ENCODE data around the gene GOLGA6L10.

- TF ChIP-seq, protein P1, sequence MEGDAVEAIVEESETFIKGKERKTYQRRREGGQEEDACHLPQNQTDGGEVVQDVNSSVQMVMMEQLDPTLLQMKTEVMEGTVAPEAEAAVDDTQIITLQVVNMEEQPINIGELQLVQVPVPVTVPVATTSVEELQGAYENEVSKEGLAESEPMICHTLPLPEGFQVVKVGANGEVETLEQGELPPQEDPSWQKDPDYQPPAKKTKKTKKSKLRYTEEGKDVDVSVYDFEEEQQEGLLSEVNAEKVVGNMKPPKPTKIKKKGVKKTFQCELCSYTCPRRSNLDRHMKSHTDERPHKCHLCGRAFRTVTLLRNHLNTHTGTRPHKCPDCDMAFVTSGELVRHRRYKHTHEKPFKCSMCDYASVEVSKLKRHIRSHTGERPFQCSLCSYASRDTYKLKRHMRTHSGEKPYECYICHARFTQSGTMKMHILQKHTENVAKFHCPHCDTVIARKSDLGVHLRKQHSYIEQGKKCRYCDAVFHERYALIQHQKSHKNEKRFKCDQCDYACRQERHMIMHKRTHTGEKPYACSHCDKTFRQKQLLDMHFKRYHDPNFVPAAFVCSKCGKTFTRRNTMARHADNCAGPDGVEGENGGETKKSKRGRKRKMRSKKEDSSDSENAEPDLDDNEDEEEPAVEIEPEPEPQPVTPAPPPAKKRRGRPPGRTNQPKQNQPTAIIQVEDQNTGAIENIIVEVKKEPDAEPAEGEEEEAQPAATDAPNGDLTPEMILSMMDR (conservative IDR thresholded peaks at IDR 0.05): no peak
- no peak for TF ChIP-seq ZFX (IDR thresholded peaks at IDR 0.05)
These were observed 57.0 kb downstream of the GOLGA6L10 start for GRCh38 chr15:82292271-82292670.

Measured in C4-2B (cell line).